K562 (cell line): ENCODE data around the gene CHD5.

Experiments used
- CHD7 ChIP-seq: fragments of 200-600 bp; sonication (generic); IDR thresholded peaks from one replicate; pipeline ENCODE4 v1.6.1; 2012; ENCODE audit warnings: mild to moderate bottlenecking, low read depth, low read length, inconsistent platforms
- CTCF ChIP-seq, 3 experiments: IDR thresholded peaks in 2 of 3; conservative IDR thresholded peaks in 1 of 3; 2 replicates each; pipeline ENCODE4 v1.5.1; 2011 to 2012; ENCODE audit warnings: low read length in 3 of 3, mild to moderate bottlenecking in 3 of 3, control low read depth in 2 of 3, improper control_type of control experiment in 1 of 3, inconsistent platforms in 1 of 3, low read depth in 1 of 3, mixed read lengths in 1 of 3, moderate library complexity in 1 of 3; ENCODE audit not compliant: insufficient read depth in 2 of 3
- NR1H2 ChIP-seq: sonication (generic); formaldehyde crosslinking; IDR thresholded peaks from 2 replicates; pipeline ENCODE4 v1.4.0; 2020; ENCODE audit warnings: mild to moderate bottlenecking, missing genetic modification reagents

GRCh38 chr1:6073480-6074053, 106.6 kb downstream of the CHD5 start:
- TF ChIP-seq NR1H2 (CRISPR knock-in tag), result no peak
- no peak for TF ChIP-seq CHD7
- no peak for TF ChIP-seq CTCF (IDR thresholded peaks at IDR 0.05 in 2 of 3, conservative IDR thresholded peaks at IDR 0.05 in 1 of 3; ENCODE audit: insufficient read depth in 2 of 3, low read depth in 1 of 3, low read length in 3 of 3)
